PFSK-1 (cell line): ENCODE data around the gene CRIP1.

ENCODE experiments used
- FOXP2 ChIP-seq: optimal IDR thresholded peaks from 2 replicates; pipeline ENCODE3; 2011; ENCODE audit warnings: borderline replicate concordance, control low read depth, inconsistent platforms; ENCODE audit not compliant: insufficient read depth; ENCODE audit errors: extremely low read length, extremely low read depth
- POLR2AphosphoS5 ChIP-seq: IDR thresholded peaks from 2 replicates; pipeline ENCODE4 v1.6.1; 2012; ENCODE audit warnings: low read depth, mild to moderate bottlenecking, control low read depth, low read length, moderate library complexity
- SIN3A ChIP-seq: IDR thresholded peaks from 2 replicates; pipeline ENCODE4 v1.6.1; 2012; ENCODE audit warnings: mild to moderate bottlenecking, low read length, moderate library complexity, borderline replicate concordance; ENCODE audit not compliant: insufficient read depth
- TAF1 ChIP-seq: IDR thresholded peaks from 2 replicates; pipeline ENCODE4 v1.6.1; 2012; ENCODE audit warnings: low read length, control low read depth, borderline replicate concordance; ENCODE audit not compliant: insufficient read depth

- TF ChIP-seq SIN3A = no peak
- TF ChIP-seq POLR2AphosphoS5 = no peak
- no peak for TF ChIP-seq TAF1
- TF ChIP-seq FOXP2 = no peak
These were observed 26.6 kb upstream of the CRIP1 start for GRCh38 chr14:105460116-105460515.
